ENCODE data around the gene OTULIN. TPM values are rescaled to one million over a fixed set of nuclear protein-coding genes. Genes with fewer than 3 reads are reported as not detected.

The OTULIN gene
- total RNA-seq, 1 donor from 2014 or later = 28.1 TPM

DNA sequence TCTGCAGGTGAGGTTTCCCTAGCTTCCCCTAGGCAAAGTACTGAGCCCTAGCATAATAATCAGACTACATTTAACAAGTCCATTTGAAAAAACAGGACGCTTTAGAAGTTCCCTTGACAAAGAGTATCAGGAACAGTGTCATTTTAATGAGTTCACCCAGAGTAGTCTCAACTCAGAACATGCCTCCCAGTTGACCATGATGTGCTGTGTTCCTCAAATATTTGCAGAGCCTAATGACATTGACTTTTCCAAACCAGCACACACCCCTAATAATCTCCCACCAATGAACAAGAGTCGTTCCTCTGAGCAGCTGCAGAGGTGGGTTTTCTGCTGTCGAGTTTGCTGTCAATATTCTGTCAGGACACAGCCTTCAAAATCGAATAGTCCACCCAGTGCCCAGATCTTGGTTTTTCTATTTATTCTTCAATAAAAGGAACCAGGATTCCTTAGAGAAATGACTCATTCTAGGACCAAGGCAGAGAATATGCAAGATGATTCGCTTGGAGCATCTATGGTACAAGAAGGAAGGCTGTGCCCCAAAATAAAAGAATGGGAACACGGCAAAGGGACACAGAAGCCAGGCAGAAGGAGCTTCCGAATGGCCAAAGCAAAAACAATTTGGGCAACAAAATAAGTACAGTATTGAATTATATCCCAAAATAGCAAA is 57.6 kb downstream of the OTULIN start:
- H2AFZ ChIP-seq (ENCODE audit: low read depth, low read length) = no peak overlapping the region
- no peak overlapping the region for H3K27ac Mint-ChIP-seq (ENCODE audit: unreplicated experiment)
- H3K9me3 ChIP-seq (ENCODE audit: insufficient read depth, low read depth, low read length) = no peaks in the 10 kb centered on the region
- no peak overlapping the region for H3K27ac ChIP-seq (ENCODE audit: low read depth, low read length)
- H3K4me2 ChIP-seq (ENCODE audit: low read length) = no peak overlapping the region
- FAIRE-seq = no peak
- TF ChIP-seq EZH2 (IDR thresholded peaks at IDR 0.05; ENCODE audit: insufficient read depth, low read length) = no peak
- TF ChIP-seq, protein P1, sequence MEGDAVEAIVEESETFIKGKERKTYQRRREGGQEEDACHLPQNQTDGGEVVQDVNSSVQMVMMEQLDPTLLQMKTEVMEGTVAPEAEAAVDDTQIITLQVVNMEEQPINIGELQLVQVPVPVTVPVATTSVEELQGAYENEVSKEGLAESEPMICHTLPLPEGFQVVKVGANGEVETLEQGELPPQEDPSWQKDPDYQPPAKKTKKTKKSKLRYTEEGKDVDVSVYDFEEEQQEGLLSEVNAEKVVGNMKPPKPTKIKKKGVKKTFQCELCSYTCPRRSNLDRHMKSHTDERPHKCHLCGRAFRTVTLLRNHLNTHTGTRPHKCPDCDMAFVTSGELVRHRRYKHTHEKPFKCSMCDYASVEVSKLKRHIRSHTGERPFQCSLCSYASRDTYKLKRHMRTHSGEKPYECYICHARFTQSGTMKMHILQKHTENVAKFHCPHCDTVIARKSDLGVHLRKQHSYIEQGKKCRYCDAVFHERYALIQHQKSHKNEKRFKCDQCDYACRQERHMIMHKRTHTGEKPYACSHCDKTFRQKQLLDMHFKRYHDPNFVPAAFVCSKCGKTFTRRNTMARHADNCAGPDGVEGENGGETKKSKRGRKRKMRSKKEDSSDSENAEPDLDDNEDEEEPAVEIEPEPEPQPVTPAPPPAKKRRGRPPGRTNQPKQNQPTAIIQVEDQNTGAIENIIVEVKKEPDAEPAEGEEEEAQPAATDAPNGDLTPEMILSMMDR (IDR thresholded peaks at IDR 0.05; ENCODE audit: insufficient read depth, low read depth, low read length) = no peak
- H3K4me3 Mint-ChIP-seq (ENCODE audit: unreplicated experiment) = no peak overlapping the region
- H3K36me3 Mint-ChIP-seq (ENCODE audit: low read depth, unreplicated experiment) = peaks cover 5% of the 10 kb centered on the region
- no peaks in the 10 kb centered on the region for H3K79me2 ChIP-seq (ENCODE audit: insufficient read depth, low read length)
- H3K27me3 ChIP-seq (ENCODE audit: insufficient read depth, low read length) = no peaks in the 10 kb centered on the region
- H3K36me3 ChIP-seq (ENCODE audit: insufficient read depth, low read length) = no peaks in the 10 kb centered on the region
- H3K9me3 Mint-ChIP-seq (ENCODE audit: unreplicated experiment) = no peaks in the 10 kb centered on the region
- peaks cover 30% of the 10 kb centered on the region for H3K4me1 Mint-ChIP-seq (ENCODE audit: low read depth, unreplicated experiment)
- no peaks in the 10 kb centered on the region for H3K27me3 Mint-ChIP-seq (ENCODE audit: low read depth, unreplicated experiment)
- H3K4me3 ChIP-seq (ENCODE audit: insufficient read depth, low read depth, low read length) = no peak overlapping the region
- peak; percentile 8 for DNase-seq (ENCODE audit: low read depth)
- H3K4me1 ChIP-seq (ENCODE audit: insufficient read depth, low read length) = peaks cover 18% of the 10 kb centered on the region
- no peaks in the 10 kb centered on the region for H4K20me1 ChIP-seq (ENCODE audit: insufficient read depth, low read length)
- H3K9ac ChIP-seq (ENCODE audit: low read length) = no peak overlapping the region

DNA sequence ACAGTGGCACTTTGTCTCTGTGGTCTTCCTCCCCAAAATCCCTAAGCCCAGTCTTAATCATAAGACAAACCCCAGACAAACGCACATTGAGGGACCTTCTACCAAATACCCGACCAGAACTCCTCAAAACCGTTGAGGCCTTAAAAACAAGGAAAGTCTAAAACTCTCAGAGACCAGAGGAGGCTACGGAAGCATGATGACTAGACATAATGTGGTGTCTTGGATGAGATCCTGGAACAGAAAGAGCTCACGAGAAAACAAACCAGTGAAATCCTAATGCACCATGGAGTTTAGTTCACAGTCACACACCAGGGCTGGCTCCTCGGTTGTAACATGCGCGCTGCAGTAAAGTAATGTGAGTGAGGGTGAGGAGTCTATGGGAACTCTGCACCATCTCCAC is 58.4 kb downstream of the OTULIN start:
- FAIRE-seq (no peak), DNase-seq (ENCODE audit: low read depth) (no peak)
- H3K27me3 ChIP-seq (ENCODE audit: insufficient read depth, low read length) = no peaks in the 10 kb centered on the region
- H3K36me3 ChIP-seq (ENCODE audit: insufficient read depth, low read length) = no peaks in the 10 kb centered on the region
- H2AFZ ChIP-seq (ENCODE audit: low read depth, low read length) = no peak overlapping the region
- Mint-ChIP-seq H3K9me3 (ENCODE audit: unreplicated experiment) (no peaks in the 10 kb centered on the region), H3K27me3 (ENCODE audit: low read depth, unreplicated experiment) (no peaks in the 10 kb centered on the region), H3K4me3 (ENCODE audit: unreplicated experiment) (no peak overlapping the region), H3K36me3 (ENCODE audit: low read depth, unreplicated experiment) (peaks cover 5% of the 10 kb centered on the region), H3K27ac (ENCODE audit: unreplicated experiment) (no peak overlapping the region), H3K4me1 (ENCODE audit: low read depth, unreplicated experiment) (peaks cover 34% of the 10 kb centered on the region)
- no peak overlapping the region for H3K27ac ChIP-seq (ENCODE audit: low read depth, low read length)
- no peak overlapping the region for H3K4me3 ChIP-seq (ENCODE audit: insufficient read depth, low read depth, low read length)
- no peak overlapping the region for H3K4me2 ChIP-seq (ENCODE audit: low read length)
- no peaks in the 10 kb centered on the region for H3K79me2 ChIP-seq (ENCODE audit: insufficient read depth, low read length)
- H3K4me1 ChIP-seq (ENCODE audit: insufficient read depth, low read length) = peaks cover 18% of the 10 kb centered on the region
- no peak overlapping the region for H3K9ac ChIP-seq (ENCODE audit: low read length)
- H4K20me1 ChIP-seq (ENCODE audit: insufficient read depth, low read length) = no peaks in the 10 kb centered on the region
- H3K9me3 ChIP-seq (ENCODE audit: insufficient read depth, low read depth, low read length) = no peaks in the 10 kb centered on the region
- TF ChIP-seq, protein P1 (IDR thresholded peaks at IDR 0.05; ENCODE audit: insufficient read depth, low read depth, low read length) = no peak
- no peak for TF ChIP-seq EZH2 (IDR thresholded peaks at IDR 0.05; ENCODE audit: insufficient read depth, low read length)

DNA sequence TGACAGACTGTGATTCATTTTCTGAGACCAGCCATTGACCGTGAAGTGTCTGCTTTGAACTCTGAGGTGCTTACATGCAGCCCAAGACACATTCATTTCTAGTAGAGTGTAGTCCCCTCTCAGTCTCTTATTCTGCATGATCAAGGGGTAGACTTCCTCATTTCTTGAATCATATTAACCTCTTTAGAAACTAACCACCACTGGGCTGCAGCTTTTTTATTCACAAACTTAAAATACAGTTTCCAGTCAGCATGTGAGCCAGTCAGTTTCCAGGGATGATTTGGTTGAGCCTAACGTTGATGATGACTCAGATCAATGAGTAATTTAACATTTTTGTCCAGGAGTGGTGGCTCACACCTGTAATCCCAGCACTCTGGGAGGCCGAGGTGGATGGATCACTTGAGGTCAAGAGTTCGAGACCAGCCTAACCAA is 59.2 kb downstream of the OTULIN start:
- Histone ChIP-seq H3K27ac (ENCODE audit: low read depth, low read length) (no peak overlapping the region), H3K4me3 (ENCODE audit: insufficient read depth, low read depth, low read length) (no peak overlapping the region), H4K20me1 (ENCODE audit: insufficient read depth, low read length) (no peaks in the 10 kb centered on the region), H3K9ac (ENCODE audit: low read length) (no peak overlapping the region), H3K4me1 (ENCODE audit: insufficient read depth, low read length) (peaks cover 18% of the 10 kb centered on the region), H2AFZ (ENCODE audit: low read depth, low read length) (no peak overlapping the region), H3K27me3 (ENCODE audit: insufficient read depth, low read length) (no peaks in the 10 kb centered on the region), H3K36me3 (ENCODE audit: insufficient read depth, low read length) (no peaks in the 10 kb centered on the region), H3K4me2 (ENCODE audit: low read length) (no peak overlapping the region), H3K9me3 (ENCODE audit: insufficient read depth, low read depth, low read length) (no peaks in the 10 kb centered on the region), H3K79me2 (ENCODE audit: insufficient read depth, low read length) (no peaks in the 10 kb centered on the region)
- DNase-seq (ENCODE audit: low read depth) (no peak), FAIRE-seq (no peak)
- H3K4me3 Mint-ChIP-seq (ENCODE audit: unreplicated experiment) = no peak overlapping the region
- peaks cover 4% of the 10 kb centered on the region for H3K36me3 Mint-ChIP-seq (ENCODE audit: low read depth, unreplicated experiment)
- H3K4me1 Mint-ChIP-seq (ENCODE audit: low read depth, unreplicated experiment) = peaks cover 39% of the 10 kb centered on the region
- H3K9me3 Mint-ChIP-seq (ENCODE audit: unreplicated experiment) = no peaks in the 10 kb centered on the region
- TF ChIP-seq EZH2 (IDR thresholded peaks at IDR 0.05; ENCODE audit: insufficient read depth, low read length) = no peak
- TF ChIP-seq, protein P1 (IDR thresholded peaks at IDR 0.05; ENCODE audit: insufficient read depth, low read depth, low read length) = no peak
- no peaks in the 10 kb centered on the region for H3K27me3 Mint-ChIP-seq (ENCODE audit: low read depth, unreplicated experiment)
- H3K27ac Mint-ChIP-seq (ENCODE audit: unreplicated experiment) = no peak overlapping the region

All from astrocyte (in vitro differentiated cells and primary cell).